Sigmoid colon (tissue), 7 donors: ENCODE data around the gene FTO. TPM values are rescaled to one million over a fixed set of nuclear protein-coding genes. Genes with fewer than 3 reads are reported as not detected.

Experiments
- DNase-seq: peaks from one replicate; pipeline ENCODE4 v3.0.0-alpha.2; 2019
- H3K27ac ChIP-seq, 4 donors: fragments of 200-600 bp; sonication (generic); one replicate each; pipeline ENCODE4 v1.5.1; 2016 to 2019; ENCODE audit warnings: mild to moderate bottlenecking in 1 of 4
- H3K27me3 ChIP-seq, 3 donors: fragments of 200-600 bp; sonication (generic); one replicate each; pipeline ENCODE4 v1.5.1; 2019; ENCODE audit warnings: mild to moderate bottlenecking in 1 of 3
- H3K36me3 ChIP-seq, 4 donors: fragments of 200-600 bp; sonication (generic); one replicate each; pipeline ENCODE4 v1.5.1; 2016 to 2019
- H3K4me1 ChIP-seq, 4 donors: fragments of 200-600 bp; sonication (generic); one replicate each; pipeline ENCODE4 v1.5.1; 2017 to 2019
- H3K4me3 ChIP-seq, 4 donors: fragments of 200-600 bp; sonication (generic); one replicate each; pipeline ENCODE4 v1.5.1; 2017 to 2019; ENCODE audit warnings: mild to moderate bottlenecking in 2 of 4, moderate library complexity in 1 of 4
- H3K9me3 ChIP-seq, 4 donors: fragments of 200-600 bp in 3 of 4; sonication (generic) in 3 of 4; one replicate each; pipeline versions ENCODE4 v1.5.1 to v1.6.1; 2013 to 2019
- EP300 ChIP-seq, 4 donors: sonication (generic); formaldehyde crosslinking; IDR thresholded peaks; one replicate each; pipeline ENCODE4 v1.6.1; 2017; ENCODE audit warnings: antibody characterized with exemption in 4 of 4
- POLR2A ChIP-seq, 2 donors: fragments of 450-650 bp; IDR thresholded peaks; one replicate each; pipeline ENCODE4 v1.6.1; 2016; ENCODE audit warnings: antibody characterized with exemption in 2 of 2, mild to moderate bottlenecking in 2 of 2, moderate library complexity in 2 of 2
- POLR2AphosphoS5 ChIP-seq, 4 donors: sonication (generic); formaldehyde crosslinking; IDR thresholded peaks; one replicate each; pipeline ENCODE4 v1.6.1; 2017; ENCODE audit warnings: antibody characterized with exemption in 4 of 4
- WGBS, 2 donors: extraction: QIAGEN DNeasy Blood & Tissue Kit; methylation state at CpG; one replicate each; pipeline ENCODE4 v1.1.7; 2013; 5-methylcytosine and 5-hydroxymethylcytosine counted together
- intact Hi-C: fragments of 100-400 bp; cut with DNase I; formaldehyde crosslinking; loops from one replicate; pipeline ENCODE4 v1.15.1; 2023
- polyA plus RNA-seq, 3 donors: library from polyadenylated mRNA; stranded (reverse); fragments of 200-250 nt; gene quantifications; one replicate each; pipeline ENCODE4 v1.2.3, GENCODE V29; 2013
- total RNA-seq, 4 donors: library from RNA; depleted of rRNA; stranded (reverse); fragments of >200 nt; gene quantifications; one replicate each; pipeline ENCODE4 v1.1.0, GENCODE V29; 2016
- TF ChIP-seq, protein P1 (sequence below), 4 experiments: fragments of 450-650 bp in 3 of 4; fragments of 200-600 bp in 1 of 4; IDR thresholded peaks; one replicate each; pipeline ENCODE4 v1.5.1; 2016 to 2019; ENCODE audit warnings: antibody characterized with exemption in 4 of 4, mild to moderate bottlenecking in 3 of 4, moderate library complexity in 2 of 4
- donor health status: healthy with polysubstance abuse.
- donor health status: Bipolar disorder and iron deficiency.
- donor health status: healthy.

FTO gene
- total and polyA plus RNA-seq, 7 donors, result 9.9 to 97.2 (median 77.8) TPM

DNA sequence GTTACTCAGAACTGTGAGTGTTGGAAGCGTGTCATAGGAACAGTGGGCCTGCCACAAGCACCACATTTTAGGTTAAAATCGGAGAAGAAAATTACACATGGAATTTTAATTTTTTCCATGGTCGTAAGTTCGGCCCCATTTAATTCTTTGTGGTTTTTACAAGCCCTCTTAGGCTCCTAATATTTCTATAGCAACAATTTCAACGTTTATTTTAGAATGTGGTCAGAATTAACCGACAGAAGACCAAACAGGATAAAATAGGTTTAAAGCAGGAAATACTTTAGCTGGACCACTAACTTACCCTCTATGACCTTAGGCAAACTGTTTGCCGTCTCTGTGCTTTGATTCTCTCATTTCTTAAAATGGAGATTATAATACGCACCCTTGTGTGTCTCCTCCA is 69.9 kb downstream of the FTO start:
- no peak overlapping the region for H3K4me3 ChIP-seq
- H3K36me3 ChIP-seq, result no peaks in the 10 kb centered on the region
- WGBS, 2 donors, result 55 to 59% methylated on average over 8 of the region's 8 CpGs
- no peaks in the 10 kb centered on the region for H3K27me3 ChIP-seq
- H3K27ac ChIP-seq, result no peak overlapping the region
- no peak for DNase-seq
- no peaks in the 10 kb centered on the region for H3K9me3 ChIP-seq
- H3K4me1 ChIP-seq, result peaks cover 0 to 67% (median 47%) of the 10 kb centered on the region in 4 donors
- TF ChIP-seq, protein P1, sequence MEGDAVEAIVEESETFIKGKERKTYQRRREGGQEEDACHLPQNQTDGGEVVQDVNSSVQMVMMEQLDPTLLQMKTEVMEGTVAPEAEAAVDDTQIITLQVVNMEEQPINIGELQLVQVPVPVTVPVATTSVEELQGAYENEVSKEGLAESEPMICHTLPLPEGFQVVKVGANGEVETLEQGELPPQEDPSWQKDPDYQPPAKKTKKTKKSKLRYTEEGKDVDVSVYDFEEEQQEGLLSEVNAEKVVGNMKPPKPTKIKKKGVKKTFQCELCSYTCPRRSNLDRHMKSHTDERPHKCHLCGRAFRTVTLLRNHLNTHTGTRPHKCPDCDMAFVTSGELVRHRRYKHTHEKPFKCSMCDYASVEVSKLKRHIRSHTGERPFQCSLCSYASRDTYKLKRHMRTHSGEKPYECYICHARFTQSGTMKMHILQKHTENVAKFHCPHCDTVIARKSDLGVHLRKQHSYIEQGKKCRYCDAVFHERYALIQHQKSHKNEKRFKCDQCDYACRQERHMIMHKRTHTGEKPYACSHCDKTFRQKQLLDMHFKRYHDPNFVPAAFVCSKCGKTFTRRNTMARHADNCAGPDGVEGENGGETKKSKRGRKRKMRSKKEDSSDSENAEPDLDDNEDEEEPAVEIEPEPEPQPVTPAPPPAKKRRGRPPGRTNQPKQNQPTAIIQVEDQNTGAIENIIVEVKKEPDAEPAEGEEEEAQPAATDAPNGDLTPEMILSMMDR (IDR thresholded peaks at IDR 0.05), result no peak
- intact Hi-C loops, result loop anchor here (10.0 kb wide), 1 partner anchor 511 kb away; the partner anchor contains the start of gene IRX3

DNA sequence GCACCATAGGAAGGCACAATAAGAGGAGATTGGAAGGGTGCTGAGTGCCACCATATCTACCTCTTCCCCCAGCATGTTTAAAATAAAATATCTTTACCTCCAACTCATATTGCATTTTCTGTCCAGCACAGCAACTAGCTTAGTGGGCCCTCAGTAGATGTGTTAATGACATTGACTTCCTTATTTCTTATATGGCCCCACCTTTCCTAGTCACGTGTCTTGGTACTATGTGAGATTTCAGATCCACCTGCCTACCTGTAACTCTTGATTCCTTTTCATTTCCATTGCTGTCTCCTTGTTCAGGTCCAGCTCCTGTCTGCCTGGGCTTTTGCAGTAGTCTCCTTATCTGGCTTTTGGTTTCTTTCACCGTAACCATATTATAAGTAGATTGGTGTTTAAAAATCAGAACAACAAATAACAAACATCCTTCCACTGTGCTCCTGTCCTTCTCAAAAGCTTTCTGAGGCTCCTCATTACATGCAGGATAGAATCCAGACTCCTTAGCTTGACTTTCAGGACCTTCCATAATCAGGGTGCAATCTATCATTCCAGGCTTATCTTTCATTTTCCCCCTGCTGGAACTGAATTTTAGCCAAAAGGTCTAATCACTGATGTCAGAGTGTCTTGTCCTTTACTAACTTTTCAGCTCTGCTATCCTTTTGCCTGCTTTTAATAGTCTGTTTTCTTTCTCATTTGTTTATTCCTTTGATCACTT is 71.3 kb downstream of the FTO start:
- no peak for DNase-seq
- H3K9me3 ChIP-seq, result no peaks in the 10 kb centered on the region
- no peak overlapping the region for H3K4me3 ChIP-seq
- intact Hi-C loops, result loop anchor here (10.0 kb wide), 1 partner anchor 510 kb away; the partner anchor contains the start of gene IRX3
- TF ChIP-seq POLR2AphosphoS5 (IDR thresholded peaks at IDR 0.05), result no peak
- TF ChIP-seq, protein P1 (IDR thresholded peaks at IDR 0.05), result no peak
- TF ChIP-seq POLR2A (IDR thresholded peaks at IDR 0.05), result no peak
- TF ChIP-seq EP300 (IDR thresholded peaks at IDR 0.05), result no peak
- no peaks in the 10 kb centered on the region for H3K36me3 ChIP-seq
- WGBS, 2 donors, result 15 to 64% methylated on average over 2 of the region's 2 CpGs
- peak overlapping the region in 1 of 4 donors; percentile 64 for H3K27ac ChIP-seq
- peaks cover 0 to 65% (median 44%) of the 10 kb centered on the region in 4 donors for H3K4me1 ChIP-seq
- H3K27me3 ChIP-seq, result no peaks in the 10 kb centered on the region

DNA sequence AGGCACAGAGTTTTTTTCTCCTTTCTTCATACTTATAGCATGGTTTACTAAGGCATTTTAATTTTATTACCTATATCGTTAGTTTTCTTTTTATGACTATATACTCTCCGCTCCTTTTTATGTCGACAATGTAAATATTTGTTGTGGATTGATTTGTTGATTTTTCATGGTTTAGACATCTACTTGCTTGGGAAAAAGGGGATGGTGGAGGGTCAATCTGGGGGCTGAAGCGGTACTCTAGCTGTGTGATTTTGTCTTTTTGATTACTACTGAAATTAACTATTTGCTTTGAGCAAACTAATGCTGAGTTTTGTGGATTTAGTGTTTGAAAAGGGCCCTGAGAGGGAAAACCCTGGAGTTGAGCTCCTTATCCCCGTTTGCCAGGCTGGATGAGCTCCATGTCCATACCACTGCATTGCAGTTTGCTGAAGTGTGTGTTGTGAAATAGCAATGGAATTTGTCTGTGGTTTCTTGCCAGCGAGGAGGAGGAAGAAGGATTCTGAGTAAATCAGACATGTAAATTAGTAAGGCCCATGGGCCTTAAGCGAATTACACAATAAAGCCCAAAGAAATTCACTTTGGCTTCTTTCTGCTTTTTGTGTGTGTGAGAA is 72.0 kb downstream of the FTO start:
- peak overlapping the region in 3 of 4 donors; percentile 38 to 64 (median 48) for H3K27ac ChIP-seq
- H3K36me3 ChIP-seq, result no peaks in the 10 kb centered on the region
- no peak for DNase-seq
- TF ChIP-seq, protein P1 (IDR thresholded peaks at IDR 0.05), result no peak
- TF ChIP-seq POLR2AphosphoS5 (IDR thresholded peaks at IDR 0.05), result peak in 2 of 4 donors; percentile 14 to 17
- intact Hi-C loops, result loop anchor here (10.0 kb wide), 1 partner anchor 509 kb away; the partner anchor contains the start of gene IRX3
- 13 to 51% methylated on average over 7 of the region's 7 CpGs for WGBS, 2 donors
- H3K4me3 ChIP-seq, result no peak overlapping the region
- peaks cover 0 to 62% (median 45%) of the 10 kb centered on the region in 4 donors for H3K4me1 ChIP-seq
- no peaks in the 10 kb centered on the region for H3K9me3 ChIP-seq
- no peaks in the 10 kb centered on the region for H3K27me3 ChIP-seq

DNA sequence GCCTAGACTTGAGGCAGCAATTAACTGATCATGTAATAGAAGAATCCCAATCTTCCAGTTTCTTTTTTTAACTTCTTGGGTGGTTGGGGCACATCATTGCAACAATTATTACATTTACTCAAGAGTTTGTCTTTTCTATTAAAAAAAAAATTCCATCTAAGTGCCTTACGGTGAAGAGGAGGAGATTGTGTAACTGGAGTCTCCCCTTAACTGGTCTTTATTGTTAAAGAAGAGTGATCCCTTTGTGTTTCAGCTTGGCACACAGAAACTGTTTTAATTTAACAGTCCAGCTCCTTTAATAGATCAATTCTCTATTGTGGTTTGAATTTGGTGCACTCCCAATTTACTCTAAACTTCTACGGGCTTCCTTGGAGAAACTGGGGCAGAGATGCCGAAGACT is 75.2 kb downstream of the FTO start:
- peaks cover 0 to 63% (median 41%) of the 10 kb centered on the region in 4 donors for H3K4me1 ChIP-seq
- 86 to 89% methylated on average over 3 of the region's 3 CpGs for WGBS, 2 donors
- H3K27me3 ChIP-seq, result no peaks in the 10 kb centered on the region
- TF ChIP-seq POLR2AphosphoS5 (IDR thresholded peaks at IDR 0.05), result no peak
- TF ChIP-seq, protein P1 (IDR thresholded peaks at IDR 0.05), result no peak
- TF ChIP-seq EP300 (IDR thresholded peaks at IDR 0.05), result no peak
- TF ChIP-seq POLR2A (IDR thresholded peaks at IDR 0.05), result no peak
- H3K36me3 ChIP-seq, result no peaks in the 10 kb centered on the region
- no peak for DNase-seq
- H3K9me3 ChIP-seq, result no peaks in the 10 kb centered on the region
- H3K4me3 ChIP-seq, result no peak overlapping the region
- H3K27ac ChIP-seq, result no peak overlapping the region
- intact Hi-C loops, result loop anchor here (10.0 kb wide), 1 partner anchor 506 kb away; the partner anchor contains the start of gene IRX3
